Activated CD8-positive, alpha-beta memory T cell treated with anti-CD3 and anti-CD28 coated beads for 48 hours (primary cell): Measurements from ENCODE around the gene GRB10.

Experiments
- DNase-seq, 3 experiments: peaks; one replicate each; pipeline ENCODE4 v3.0.0-alpha.2; 2020; ENCODE audit warnings: low read depth in 2 of 3, low spot score in 2 of 3

The GRB10 gene

DNA sequence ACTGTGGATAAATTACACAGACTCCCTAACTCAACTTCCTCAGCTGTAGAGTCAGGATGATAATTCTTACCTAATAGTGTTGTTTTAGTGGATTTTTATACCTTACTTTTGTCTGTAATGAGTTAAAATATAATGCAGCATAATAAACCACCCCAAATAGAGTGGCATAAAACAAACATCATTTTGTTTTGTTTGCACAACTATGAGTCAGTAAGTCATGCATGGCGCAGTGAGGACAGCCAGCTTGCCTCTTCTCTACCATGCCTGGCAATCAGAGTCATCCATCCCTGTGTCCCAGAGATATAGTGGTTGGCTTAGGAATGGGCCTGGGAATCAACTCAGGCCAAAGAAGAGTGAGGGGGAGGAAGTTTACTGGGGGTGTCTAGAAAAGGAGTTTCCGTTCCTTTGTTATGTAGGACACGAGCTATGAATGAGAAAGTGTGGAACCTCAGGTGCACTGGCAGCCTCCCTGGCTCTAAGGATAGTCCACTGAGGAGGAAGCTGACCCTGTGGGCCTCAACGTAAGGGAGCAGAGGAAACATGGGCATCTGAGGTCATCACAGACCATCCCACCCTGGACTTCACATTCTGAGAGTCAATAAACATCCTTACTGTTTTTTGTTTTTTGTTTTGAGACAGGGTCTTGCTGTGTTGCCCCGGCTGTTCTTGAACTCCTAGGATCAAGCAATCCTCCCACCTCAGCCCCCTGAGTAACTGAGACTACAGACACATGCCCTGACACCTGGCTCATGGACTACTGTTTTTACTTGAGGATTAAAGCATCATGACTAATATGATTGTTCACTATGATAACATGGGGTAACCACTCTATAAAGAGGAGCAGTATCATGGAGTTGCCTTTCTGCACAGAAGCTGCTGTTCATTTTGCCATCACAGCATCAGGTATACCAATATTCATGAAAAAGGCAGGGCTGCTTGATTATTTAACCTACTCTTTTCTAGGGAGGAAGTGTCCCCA lies 21.0 kb upstream of the GRB10 start:
- no peak for DNase-seq

DNA sequence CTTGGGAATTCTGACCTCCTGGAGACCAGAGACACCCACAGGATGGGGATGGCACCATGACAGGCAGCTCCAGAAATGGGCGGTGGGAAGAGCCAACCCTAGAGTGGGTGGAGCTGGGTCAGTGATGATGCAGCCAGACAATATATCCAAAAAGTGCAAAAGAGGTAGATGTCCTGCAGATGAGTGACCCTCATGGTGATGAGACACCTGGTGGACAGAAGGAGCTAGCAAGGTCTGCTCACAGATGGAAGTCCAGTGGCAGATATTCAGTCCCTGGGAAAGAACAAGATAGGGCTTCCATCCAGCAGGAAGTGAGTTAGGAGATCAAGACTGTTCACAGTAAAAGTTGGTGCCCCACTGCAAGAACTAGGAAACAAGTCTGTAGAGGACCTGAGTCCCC lies 19.2 kb upstream of the GRB10 start:
- no peak for DNase-seq

DNA sequence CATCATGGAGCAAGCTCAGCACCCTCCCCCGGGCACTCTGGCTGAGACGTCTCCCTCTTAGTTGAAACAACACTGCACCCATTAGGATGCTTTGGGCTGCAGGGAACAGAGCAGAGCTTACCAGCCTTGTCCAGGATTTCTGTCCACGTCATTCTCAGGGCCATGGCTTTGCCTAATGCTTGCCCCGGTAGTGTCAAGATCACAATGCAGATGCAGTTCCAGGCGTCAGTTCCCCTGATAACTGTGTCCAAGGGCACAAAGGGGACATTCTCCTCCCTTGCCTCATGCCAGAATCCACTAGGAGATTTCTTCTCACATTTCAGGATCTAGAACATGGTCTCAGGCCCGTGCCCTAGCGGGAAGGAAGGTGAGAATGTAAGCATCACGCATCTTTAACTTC lies 17.2 kb upstream of the GRB10 start:
- no peak for DNase-seq

DNA sequence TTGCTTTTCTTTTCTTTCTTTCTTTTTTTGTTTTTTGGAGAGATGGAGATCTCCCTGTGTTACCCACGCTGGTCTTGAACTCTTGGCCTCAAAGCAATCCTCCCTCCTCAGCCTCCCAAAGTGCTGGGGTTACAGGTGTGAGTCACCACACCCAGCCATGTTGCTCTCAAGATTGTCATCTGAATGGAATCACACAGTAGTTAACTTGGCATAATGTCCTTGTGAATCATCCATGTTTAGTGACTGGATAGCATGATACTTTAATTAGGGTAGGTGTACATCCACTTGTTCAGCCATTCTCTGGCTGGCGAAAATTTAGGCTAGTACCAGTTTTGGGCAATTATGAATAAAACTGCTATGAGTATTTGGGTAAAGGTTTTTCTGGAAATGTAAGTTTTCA lies 15.4 kb upstream of the GRB10 start:
- no peak for DNase-seq

DNA sequence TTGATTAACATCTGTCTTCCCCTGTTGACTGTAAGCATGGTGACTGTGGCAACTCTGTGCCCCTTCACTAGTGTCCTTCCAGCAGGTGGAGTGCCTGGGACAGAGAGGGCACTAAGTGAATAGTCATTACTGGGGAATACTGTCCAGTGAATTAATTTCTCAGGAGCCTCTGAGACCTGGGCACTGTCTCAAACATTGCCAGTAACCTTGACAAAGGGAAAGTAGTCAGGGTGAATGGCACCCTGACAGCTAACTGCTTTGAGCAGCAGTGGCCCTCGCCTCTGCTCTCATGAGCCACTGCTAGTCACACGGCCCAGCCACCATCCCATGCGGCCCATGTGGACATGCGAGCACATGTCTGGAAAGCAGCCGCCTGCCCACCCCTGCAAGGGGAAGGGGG lies 13.1 kb upstream of the GRB10 start:
- DNase-seq, result no peak

DNA sequence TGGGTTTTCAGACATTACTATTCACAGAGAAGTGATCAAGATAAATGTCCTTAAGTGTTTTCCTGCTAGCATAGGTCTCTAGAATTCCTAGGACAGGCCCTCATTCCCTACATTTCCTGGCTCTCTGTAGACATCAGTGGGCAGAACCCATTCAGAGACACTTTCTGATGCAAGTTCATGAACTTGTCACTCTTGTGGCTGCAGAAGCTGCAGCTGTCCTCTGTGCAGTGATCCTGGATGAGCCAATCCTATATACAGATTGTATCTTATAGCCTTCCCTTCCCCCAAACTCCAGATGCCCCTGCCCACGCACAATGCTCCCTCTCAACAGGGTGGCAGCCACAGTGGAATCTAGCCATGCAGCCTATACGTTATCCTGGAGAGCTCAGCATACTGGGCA lies 12.6 kb upstream of the GRB10 start:
- no peak for DNase-seq

DNA sequence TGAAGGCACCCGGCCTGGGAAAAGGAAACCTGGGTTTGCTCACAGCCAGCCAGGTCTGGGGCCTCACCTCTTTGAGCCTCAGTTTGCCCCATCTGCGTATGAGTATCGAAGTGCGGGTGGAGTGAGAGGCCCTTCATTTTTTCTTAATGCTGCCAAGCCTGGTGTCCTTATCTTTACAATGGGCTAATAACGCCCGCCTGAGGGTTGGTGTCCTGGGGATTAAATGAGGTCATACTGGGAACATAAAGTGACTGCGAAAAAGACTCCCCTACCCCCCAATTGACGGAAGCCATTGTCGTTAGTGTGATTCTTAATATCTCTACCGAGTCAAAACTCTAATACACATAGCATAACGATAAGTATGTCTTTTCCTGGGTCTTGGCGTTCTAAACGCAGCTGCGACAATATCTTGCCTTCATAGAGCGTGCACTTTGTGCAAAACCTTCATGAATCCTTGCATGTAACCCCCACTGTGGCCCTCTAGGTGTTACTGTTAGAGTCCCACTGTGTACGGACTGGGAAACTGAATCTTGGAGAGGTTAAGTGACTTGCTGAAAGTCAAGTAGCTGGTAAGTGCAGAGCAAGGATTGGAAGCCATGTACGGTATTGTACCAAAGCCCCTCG lies 11.4 kb upstream of the GRB10 start:
- no peak for DNase-seq

DNA sequence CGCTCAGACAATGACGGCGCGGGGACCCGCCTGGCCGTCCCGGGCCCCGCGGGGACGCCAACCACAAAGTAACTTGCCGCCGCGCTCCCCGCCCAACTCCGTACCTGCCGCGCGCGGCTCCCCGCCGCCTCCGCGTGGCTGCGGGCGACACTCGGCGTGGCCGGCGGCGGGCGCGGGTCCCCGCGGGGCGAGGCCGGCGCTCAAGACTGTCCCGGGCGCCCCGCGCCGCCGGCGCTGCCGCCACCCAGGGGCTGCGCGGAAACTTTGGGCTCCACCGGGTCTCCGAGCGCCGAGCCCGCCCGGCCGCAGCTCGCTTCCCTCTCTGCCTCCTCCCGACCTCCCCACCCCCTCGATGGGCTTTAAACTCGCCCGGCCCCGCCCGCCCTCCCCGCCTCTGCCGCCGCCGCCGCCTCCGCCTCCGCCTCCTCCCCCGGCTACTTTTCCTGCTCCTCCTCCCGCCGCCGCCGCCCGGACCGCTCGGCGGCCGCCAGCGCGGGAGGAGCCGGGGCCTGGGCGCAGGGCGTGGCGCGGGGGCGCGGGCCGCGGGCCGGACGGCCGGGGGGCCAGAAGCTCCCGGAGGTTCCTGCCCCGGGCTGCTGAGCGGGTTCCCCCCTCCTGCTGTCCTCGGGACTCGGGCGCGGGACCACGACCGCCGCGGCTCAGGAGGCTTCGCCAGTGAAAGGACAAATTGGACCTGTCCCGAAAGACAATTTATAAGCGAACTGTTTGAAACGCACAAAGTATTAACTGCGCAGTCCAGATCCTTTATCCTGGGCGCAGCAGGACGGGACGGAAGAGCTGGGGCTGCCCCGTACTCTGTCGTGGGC lies 10.6 kb upstream of the GRB10 start:
- no peak for DNase-seq

DNA sequence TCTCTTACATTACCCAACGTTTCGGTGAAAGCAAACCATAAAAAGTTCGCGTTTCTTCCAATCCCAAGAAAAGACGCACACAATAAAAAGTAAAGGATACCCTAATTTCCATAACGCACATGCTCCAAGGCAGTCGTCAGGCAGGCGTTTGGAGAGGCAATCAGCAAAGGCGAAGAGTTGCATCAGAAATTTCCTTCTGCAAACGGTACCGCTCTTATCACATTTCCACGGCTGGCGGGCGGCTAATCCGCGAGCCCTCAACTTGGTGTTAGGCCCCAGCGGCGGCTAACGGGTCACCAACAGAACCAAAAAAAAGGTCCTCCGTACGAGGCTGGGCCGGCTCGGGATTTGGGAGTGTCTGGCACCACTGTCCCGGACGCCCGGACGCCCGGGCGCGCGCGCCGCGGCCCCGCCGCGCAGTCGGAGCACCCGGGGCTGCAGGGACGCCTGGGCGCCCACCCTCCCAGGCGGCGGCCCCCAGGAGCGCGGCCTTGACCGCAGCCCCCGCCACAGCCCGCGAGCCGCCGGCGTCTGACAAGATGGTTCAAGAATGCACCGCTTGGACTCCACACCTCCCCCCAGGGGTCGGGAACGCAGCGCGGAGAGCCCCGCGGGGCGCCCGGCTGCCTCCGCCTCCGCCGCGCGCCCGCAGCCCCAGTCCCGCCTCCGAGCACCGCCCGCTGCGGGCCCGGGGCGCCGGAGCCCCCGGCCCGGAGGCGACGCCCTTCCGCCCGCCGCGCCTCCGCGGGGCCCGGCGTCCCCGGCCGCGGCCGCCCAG lies 9.8 kb upstream of the GRB10 start:
- DNase-seq, result no peak

DNA sequence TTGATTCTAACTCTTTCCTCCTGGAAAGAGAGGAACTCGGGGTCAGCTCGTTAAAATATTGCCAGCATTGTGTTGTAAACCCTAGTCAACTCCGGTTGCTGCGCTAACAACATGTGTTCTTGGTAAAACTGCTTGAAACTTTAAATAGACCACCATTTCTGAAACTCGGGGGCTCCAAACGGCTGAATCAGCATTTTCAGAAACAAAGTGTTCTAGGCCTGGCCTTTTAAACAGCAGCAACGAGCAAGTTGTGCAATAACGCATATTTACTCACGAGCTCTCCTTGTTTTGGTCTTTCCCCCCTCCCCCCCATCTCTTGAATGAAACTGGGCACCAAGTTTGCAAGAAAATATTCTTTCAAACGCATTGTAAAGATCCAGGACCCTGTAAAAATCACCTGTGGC lies 9.2 kb upstream of the GRB10 start:
- DNase-seq, result no peak

DNA sequence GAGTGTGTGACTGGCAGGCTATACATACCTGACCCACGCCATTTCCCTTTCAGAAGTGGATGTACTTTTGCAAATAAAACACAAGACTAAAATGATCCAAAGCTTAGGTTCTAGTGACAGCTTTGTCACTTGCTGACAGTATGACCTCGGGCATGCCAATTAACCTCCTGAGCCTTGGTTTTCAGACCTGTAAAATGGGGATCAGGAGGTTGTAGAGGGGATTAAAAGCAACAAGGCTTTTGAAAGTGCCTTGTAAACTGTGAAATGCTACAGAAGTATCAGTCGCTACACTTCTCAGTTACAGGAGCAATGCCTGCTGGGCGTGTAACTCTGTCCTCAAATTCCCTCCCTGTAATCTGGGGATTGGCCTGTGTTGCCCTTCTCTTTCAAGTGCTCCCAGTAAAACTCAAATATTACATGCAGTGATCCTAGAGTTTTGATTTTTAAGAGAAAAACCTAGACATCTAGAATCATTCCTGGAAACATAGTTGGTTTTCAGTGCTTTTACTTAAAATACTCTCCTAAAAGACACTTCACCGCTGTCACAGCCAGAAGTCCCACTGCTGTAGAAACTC lies 8.8 kb upstream of the GRB10 start:
- DNase-seq, result no peak

DNA sequence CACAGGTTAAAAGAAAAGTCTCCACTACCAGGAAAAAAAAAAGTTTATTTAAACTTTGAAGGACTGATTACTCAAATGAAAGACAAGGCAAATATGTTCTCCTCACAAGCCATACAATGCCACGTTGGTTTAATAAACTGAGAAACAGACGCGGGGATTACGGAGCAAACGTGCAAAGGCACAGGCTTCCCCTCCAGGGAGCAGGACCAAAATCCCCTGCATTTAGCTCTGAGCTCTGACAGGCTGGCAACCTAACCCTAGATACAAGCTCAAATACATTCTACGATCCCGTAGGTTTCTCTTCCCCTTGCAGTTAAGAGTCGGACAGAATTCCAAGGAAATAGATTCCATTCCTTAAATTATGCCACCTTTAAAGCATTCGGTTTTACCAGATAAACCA lies 7.7 kb upstream of the GRB10 start:
- DNase-seq, result no peak

DNA sequence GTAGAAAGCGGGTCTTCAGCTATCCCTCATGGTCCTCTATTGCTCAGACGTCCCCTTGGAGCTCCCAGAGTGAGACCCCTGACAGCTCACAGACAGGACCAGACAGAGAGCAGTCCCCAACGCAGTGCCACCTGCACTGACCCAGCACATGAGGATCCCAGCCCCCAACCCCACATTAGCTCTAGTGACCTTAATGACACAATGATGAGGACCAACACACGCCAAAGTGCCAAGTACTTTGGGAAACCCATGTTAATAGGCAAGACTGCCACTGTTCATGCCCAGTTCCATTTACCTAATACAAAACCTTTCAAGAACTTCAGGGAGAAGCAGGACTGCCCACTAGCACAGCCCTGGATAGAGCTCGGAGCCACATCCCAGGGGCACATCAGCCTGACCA lies 5.7 kb upstream of the GRB10 start:
- no peak for DNase-seq

DNA sequence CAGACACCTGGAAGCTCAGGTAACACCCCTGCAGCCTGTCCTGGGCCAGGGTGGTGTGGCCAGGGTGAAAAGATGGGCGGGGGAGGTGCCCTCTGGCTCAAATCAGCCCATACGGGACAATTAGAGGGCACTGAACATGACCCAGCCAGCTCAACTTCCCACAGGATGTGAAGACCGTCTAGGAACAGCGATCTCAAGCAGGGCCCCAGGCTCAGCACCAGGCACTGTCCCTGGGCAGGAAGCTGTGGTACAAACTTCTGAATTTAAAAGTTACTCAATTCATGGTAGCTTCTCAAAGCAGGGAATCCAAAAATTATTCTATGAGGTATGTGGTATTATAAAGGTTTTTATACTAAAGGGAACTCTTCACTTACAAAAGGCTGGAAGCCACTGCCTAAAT lies 5.1 kb upstream of the GRB10 start:
- DNase-seq, result no peak

DNA sequence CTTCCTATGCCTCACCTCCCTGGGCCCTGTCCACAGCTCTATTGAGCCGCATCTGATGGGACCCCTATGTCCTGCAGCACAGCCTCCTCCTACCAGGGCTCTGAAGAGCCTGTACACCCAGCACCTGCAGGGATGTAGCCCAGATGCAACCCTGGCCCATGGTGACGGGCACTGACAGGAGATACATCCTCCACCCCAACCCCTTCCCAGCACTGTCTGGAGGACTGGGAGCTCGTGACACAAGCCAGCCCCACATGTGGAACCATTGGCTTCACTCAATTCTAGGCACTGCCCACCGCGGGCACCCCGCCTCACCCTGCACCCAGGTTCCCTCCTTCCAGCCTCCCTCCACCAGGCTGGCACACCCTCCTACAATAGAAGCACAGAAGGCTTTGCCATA lies 2.6 kb upstream of the GRB10 start:
- DNase-seq, result no peak

DNA sequence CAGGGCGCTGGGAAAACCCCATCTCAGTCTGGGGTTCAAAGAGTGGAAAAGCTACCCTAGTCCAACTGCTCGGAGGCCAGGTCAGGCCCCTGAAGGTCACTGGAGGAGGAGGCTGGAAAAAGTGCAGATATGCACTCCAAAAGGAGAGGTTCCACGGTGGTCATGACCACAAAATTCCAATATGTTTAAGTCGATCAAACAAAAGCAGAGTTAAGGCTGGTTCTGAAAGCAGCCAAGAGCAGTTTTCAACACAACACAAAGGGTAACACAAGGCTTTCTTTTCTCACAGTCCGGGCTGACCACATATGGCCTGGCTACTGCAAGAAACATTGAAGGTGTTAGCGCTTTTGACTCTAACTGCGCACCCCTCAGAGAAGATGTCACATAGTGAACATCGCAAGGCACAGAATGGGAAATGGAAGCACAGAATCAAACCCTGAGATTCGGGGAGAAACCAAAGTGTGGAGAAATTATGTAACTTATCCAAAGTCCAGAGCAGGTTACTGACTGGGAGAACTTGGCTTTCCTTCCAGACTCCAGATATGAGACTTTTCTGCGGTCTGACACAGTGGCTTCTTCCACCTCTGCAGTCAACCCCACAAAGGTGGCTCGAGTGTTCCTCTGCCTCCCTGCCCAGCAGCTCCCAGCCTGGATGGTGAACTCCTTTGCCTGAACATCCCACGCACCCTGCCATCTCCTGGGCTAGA lies 1.3 kb upstream of the GRB10 start:
- no peak for DNase-seq

DNA sequence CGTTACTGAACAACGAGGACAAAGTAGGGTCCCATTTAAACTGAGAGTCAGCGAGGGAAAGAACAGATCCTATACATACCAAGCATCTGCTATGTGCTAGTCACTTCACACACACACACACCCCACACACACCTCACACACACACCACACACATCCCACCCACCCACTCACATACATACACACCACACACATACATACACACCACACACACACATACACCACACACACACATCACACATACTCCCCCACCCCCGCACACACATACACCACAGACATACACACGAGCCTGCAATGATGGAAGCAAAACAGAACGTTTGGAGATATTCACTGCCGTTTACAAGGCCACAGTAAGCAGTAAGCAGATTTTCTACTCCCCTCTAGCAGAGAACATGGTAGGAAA lies 607 bp upstream of the GRB10 start:
- DNase-seq, result no peak

DNA sequence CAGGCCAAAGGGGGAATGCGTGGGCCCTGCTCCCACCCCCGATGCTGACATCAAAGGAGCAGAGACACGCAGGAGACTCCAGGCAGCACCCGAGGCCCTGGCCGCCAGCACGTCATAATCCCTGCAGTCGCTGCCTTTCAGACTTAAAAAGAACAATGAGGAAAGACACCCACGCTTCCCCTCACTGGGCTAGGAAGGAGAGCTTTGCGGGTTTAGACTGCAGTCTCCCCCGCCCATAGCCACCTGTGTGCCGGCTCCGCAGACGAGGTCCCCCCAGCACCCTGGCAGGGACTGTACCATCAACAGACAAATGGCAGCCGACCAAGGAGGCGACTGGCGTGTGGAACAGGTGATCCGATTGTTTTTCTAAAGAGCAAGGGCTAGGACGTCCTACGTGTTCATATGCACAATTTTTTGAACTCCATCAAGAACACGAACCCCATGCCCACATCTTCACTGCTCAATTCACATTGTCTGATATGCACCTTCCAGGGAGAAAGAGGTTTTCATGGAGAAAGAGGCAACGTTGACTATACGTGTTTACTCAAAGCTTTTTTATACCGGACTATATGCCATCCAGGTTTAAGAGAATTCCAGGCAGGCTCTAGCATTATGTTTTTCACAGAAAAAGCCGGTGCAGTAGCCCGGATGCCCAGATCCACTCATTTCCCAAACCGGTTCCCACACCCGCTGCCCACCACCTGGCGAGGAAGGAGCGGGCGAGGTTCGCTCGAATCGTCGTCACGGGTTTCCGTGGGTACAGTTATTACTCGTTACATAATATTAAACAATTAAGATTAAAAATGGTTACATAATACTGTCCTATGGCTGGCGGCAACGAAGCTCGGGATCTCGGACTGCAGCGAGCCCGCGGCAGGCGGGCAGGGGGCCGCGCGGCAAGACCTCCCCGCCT lies 1.1 kb downstream of the GRB10 start:
- no peak for DNase-seq

DNA sequence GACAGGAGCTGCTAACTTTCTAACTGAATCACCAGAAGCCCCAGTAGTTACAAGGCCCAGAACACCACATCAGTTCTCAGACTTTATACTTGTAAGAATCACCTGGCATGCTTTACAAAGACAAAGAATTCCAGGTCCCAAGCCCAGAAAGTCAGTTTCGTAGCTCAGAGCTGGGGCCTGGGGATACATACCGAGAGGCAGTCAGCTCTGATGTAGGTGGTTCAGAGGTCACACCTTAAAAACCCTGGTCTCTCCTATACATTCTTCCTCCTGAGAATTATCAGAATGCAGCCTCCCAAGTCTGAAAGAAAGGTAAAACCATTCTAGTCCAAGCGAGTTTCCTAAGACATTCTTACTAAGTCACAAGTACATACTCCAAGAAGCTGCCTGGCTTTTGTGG lies 2.3 kb downstream of the GRB10 start:
- DNase-seq, result no peak
